A673 (cell line): ENCODE results near the gene MACROH2A2. TPM values are rescaled to one million over a fixed set of nuclear protein-coding genes. Genes with fewer than 3 reads are reported as not detected.

ENCODE experiments used
- BruUV-seq: library from RNA; stranded (reverse); fragments of 400-500 nt; replicated peaks from 2 replicates; lab custom pipeline; 2021; lab: Mats Ljungman, UMichigan
- CTCF ChIA-PET: fragments of 300-600 bp; sonication (Branson Sonifier 250); formaldehyde crosslinking; loops from one replicate; lab custom pipeline; 2022; ENCODE audit warnings: antibody characterized with exemption; lab: Charles Lee
- POLR2A ChIA-PET: fragments of 300-600 bp; sonication (Branson Sonifier 250); formaldehyde crosslinking; loops from one replicate; lab custom pipeline; 2022; ENCODE audit warnings: antibody characterized with exemption; ENCODE audit not compliant: low non-redundant PET; lab: Charles Lee
- DNase-seq: peaks from one replicate; pipeline ENCODE4 v3.0.0-alpha.2; 2015; ENCODE audit warnings: low spot score
- H3K27ac ChIP-seq: fragments of 200-600 bp; sonication (generic); 2 replicates; pipeline ENCODE4 v1.5.1; 2016; ENCODE audit warnings: mixed run types, low read depth, mild to moderate bottlenecking, mixed read lengths, antibody characterized with exemption, low read length; ENCODE audit not compliant: poor library complexity, severe bottlenecking
- H3K27me3 ChIP-seq: fragments of 200-600 bp; sonication (generic); replicated peaks from 2 replicates; pipeline ENCODE4 v1.6.1; 2017; ENCODE audit warnings: mixed run types, low read depth, mild to moderate bottlenecking, mixed read lengths, antibody characterized with exemption, low read length; ENCODE audit not compliant: insufficient read depth, poor library complexity
- H3K36me3 ChIP-seq: fragments of 200-600 bp; sonication (generic); 2 replicates; pipeline ENCODE4 v1.6.1; 2016; ENCODE audit warnings: mixed run types, mild to moderate bottlenecking, mixed read lengths, antibody characterized with exemption, low read length; ENCODE audit not compliant: insufficient read depth, poor library complexity, severe bottlenecking
- H3K4me1 ChIP-seq: fragments of 200-600 bp; sonication (generic); 2 replicates; pipeline ENCODE4 v1.6.1; 2017; ENCODE audit warnings: mixed run types, mild to moderate bottlenecking, mixed read lengths, antibody characterized with exemption, low read length; ENCODE audit not compliant: insufficient read depth, poor library complexity, severe bottlenecking
- H3K4me3 ChIP-seq: fragments of 200-600 bp; sonication (generic); 2 replicates; pipeline ENCODE4 v1.5.1; 2016; ENCODE audit warnings: low read depth, mixed run types, mild to moderate bottlenecking, mixed read lengths, low read length; ENCODE audit not compliant: poor library complexity, severe bottlenecking
- H3K9me3 ChIP-seq: fragments of 200-600 bp; sonication (generic); 2 replicates; pipeline ENCODE4 v1.6.1; 2016; ENCODE audit warnings: mixed run types, low read depth, mild to moderate bottlenecking, mixed read lengths, antibody characterized with exemption, low read length; ENCODE audit not compliant: poor library complexity, severe bottlenecking
- EZH2 ChIP-seq: fragments of 200-600 bp; sonication (generic); IDR thresholded peaks from 2 replicates; pipeline ENCODE4 v1.6.1; 2017; ENCODE audit warnings: borderline replicate concordance, low read depth, mild to moderate bottlenecking, mixed read lengths, antibody characterized with exemption, low read length; ENCODE audit not compliant: poor library complexity, severe bottlenecking
- intact Hi-C: fragments of 100-400 bp; cut with micrococcal nuclease; formaldehyde crosslinking; loops from one replicate; pipeline ENCODE4 v1.10.0; 2022; ENCODE audit not compliant: unreplicated experiment
- total RNA-seq: library from RNA; stranded (reverse); gene quantifications from 2 replicates; pipeline ENCODE4 v1.2.3, GENCODE V29; 2021
- TF ChIP-seq, protein P1 (sequence below): fragments of 300-800, 200-600 bp; sonication (generic); conservative IDR thresholded peaks from 2 replicates; pipeline ENCODE4 v1.5.1; 2017; ENCODE audit warnings: low read depth, mild to moderate bottlenecking, antibody characterized with exemption, low read length, moderate library complexity, mixed read lengths

The MACROH2A2 gene
- total RNA-seq, 1 experiment from 2014 or later = 301 TPM

DNA sequence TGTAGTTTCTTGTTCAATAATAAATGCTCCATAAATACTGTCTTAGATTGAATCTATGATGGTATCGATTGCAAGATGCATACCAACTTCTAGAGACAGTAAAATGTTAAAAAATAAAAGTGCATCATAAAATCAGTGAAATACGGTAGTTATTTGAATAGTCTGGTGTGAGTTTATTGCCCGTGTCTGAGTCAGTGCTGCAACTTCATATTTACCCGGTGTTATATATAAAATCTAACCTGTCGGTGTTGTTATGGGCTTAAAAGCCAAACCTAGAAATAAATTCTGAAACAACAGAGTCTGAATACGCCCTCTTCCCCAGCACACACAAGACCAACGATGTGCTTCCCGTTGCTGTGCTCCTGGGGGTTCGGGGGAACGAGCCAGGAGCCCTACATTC lies 16.3 kb downstream of the MACROH2A2 start:
- Histone ChIP-seq H3K4me1 (peaks cover 26% of the 10 kb centered on the region), H3K36me3 (peaks cover 43% of the 10 kb centered on the region), H3K27ac (peak overlapping the region; percentile 62), H3K9me3 (no peaks in the 10 kb centered on the region), H3K27me3 (no peaks in the 10 kb centered on the region), H3K4me3 (no peak overlapping the region)
- ChIA-PET POLR2A (no interaction called here), CTCF (no interaction called here)
- TF ChIP-seq, protein P1, sequence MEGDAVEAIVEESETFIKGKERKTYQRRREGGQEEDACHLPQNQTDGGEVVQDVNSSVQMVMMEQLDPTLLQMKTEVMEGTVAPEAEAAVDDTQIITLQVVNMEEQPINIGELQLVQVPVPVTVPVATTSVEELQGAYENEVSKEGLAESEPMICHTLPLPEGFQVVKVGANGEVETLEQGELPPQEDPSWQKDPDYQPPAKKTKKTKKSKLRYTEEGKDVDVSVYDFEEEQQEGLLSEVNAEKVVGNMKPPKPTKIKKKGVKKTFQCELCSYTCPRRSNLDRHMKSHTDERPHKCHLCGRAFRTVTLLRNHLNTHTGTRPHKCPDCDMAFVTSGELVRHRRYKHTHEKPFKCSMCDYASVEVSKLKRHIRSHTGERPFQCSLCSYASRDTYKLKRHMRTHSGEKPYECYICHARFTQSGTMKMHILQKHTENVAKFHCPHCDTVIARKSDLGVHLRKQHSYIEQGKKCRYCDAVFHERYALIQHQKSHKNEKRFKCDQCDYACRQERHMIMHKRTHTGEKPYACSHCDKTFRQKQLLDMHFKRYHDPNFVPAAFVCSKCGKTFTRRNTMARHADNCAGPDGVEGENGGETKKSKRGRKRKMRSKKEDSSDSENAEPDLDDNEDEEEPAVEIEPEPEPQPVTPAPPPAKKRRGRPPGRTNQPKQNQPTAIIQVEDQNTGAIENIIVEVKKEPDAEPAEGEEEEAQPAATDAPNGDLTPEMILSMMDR = no peak
- no peak for TF ChIP-seq EZH2
- intact Hi-C loops = no loop called here
- BruUV-seq = no TSS peak
- no peak for DNase-seq

DNA sequence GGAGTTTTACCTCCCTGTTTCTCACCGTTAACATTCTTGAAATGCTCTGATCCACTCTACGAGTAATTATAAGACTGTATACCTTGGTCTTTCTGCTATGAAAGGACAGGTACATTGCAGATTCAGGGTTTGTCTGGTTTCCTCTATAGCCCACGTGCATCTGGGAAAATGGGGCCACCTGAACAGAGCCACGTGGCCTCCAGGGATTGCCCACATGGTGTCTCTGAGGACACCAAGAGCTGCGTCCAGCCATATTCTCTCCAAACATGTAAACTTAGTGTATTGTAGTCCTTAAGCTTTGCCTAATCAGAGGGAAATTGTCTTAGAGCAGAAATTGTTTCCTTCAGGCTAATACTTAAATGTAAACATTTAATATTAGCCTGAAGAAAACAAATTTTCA lies 16.7 kb downstream of the MACROH2A2 start:
- POLR2A ChIA-PET = no interaction called here
- DNase-seq = no peak
- H3K27me3 ChIP-seq = no peaks in the 10 kb centered on the region
- peaks cover 26% of the 10 kb centered on the region for H3K4me1 ChIP-seq
- peak overlapping the region; percentile 62 for H3K27ac ChIP-seq
- BruUV-seq = no TSS peak
- no peak for TF ChIP-seq EZH2
- TF ChIP-seq, protein P1 = no peak
- H3K9me3 ChIP-seq = no peaks in the 10 kb centered on the region
- intact Hi-C loops = no loop called here
- CTCF ChIA-PET = no interaction called here
- no peak overlapping the region for H3K4me3 ChIP-seq
- peaks cover 45% of the 10 kb centered on the region for H3K36me3 ChIP-seq

GRCh38 chr10:70070834-70071233 lies 18.2 kb downstream of the MACROH2A2 start:
- H3K9me3 ChIP-seq = no peaks in the 10 kb centered on the region
- H3K27me3 ChIP-seq = no peaks in the 10 kb centered on the region
- peaks cover 37% of the 10 kb centered on the region for H3K36me3 ChIP-seq
- no peak for TF ChIP-seq EZH2
- TF ChIP-seq, protein P1 = no peak
- CTCF ChIA-PET = interaction anchor here (1.3 kb wide), 1 partner anchor 113 kb away, joined by 4 read pairs; no protein-coding TSS in a partner anchor
- H3K4me3 ChIP-seq = no peak overlapping the region
- H3K27ac ChIP-seq = no peak overlapping the region
- POLR2A ChIA-PET = no interaction called here
- no TSS peak for BruUV-seq
- peaks cover 26% of the 10 kb centered on the region for H3K4me1 ChIP-seq
- no peak for DNase-seq
- intact Hi-C loops = no loop called here
